ENCODE data around the gene EHD4.

DNA sequence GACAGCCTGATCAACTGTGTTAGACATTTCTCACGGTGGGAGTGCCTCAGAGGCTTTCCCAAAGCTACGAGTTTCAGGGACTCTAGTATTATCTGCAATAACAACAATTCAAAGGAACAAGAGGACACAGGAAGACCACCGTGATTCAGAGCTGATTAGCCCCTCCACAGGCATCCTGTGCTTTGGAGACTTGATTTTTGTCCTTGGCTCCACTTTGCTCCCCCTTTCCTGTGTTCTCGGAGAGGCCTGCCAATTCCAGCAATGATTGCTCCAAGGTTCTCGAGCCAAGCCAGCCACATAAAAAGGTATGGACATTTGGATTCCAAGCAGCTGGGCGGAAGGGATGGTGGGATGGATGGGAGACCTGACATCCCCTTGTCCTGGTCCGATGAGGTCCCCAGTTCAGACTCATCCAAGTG lies 14.3 kb downstream of the EHD4 start:
- TF ChIP-seq, protein P1, sequence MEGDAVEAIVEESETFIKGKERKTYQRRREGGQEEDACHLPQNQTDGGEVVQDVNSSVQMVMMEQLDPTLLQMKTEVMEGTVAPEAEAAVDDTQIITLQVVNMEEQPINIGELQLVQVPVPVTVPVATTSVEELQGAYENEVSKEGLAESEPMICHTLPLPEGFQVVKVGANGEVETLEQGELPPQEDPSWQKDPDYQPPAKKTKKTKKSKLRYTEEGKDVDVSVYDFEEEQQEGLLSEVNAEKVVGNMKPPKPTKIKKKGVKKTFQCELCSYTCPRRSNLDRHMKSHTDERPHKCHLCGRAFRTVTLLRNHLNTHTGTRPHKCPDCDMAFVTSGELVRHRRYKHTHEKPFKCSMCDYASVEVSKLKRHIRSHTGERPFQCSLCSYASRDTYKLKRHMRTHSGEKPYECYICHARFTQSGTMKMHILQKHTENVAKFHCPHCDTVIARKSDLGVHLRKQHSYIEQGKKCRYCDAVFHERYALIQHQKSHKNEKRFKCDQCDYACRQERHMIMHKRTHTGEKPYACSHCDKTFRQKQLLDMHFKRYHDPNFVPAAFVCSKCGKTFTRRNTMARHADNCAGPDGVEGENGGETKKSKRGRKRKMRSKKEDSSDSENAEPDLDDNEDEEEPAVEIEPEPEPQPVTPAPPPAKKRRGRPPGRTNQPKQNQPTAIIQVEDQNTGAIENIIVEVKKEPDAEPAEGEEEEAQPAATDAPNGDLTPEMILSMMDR (IDR thresholded peaks at IDR 0.05; ENCODE audit: low read length) = no peak
- no peak for TF ChIP-seq EZH2 (optimal IDR thresholded peaks at IDR 0.05; ENCODE audit: low read depth, low read length)

All from MM.1S (cell line).